Activated naive CD8-positive, alpha-beta T cell treated with anti-CD3 and anti-CD28 coated beads for 36 hours (primary cell): ENCODE data around the gene EPB41L5. TPM values are rescaled to one million over a fixed set of nuclear protein-coding genes. Genes with fewer than 3 reads are reported as not detected.
"Not testable (repeated sequence)": the region's sequence is repeated elsewhere in the genome, so short reads cannot be mapped to it uniquely, and the experiment has no call there.

Experiments used
- DNase-seq: peaks from one replicate; pipeline ENCODE4 v3.0.0; 2021
- H3K27ac Mint-ChIP-seq: one replicate; pipeline ENCODE4 v1.8.0; 2022; ENCODE audit warnings: mild to moderate bottlenecking, moderate library complexity, mixed read lengths
- H3K27me3 Mint-ChIP-seq: one replicate; pipeline ENCODE4 v1.8.0; 2022; ENCODE audit warnings: mild to moderate bottlenecking, mixed read lengths
- H3K36me3 Mint-ChIP-seq: one replicate; pipeline ENCODE4 v1.8.0; 2021; ENCODE audit warnings: mild to moderate bottlenecking, mixed read lengths
- H3K4me1 Mint-ChIP-seq: one replicate; pipeline ENCODE4 v1.8.0; 2021; ENCODE audit warnings: mixed read lengths
- H3K4me3 Mint-ChIP-seq: one replicate; pipeline ENCODE4 v1.8.0; 2022; ENCODE audit warnings: mild to moderate bottlenecking, moderate library complexity, mixed read lengths
- H3K9me3 Mint-ChIP-seq: one replicate; pipeline ENCODE4 v1.8.0; 2022; ENCODE audit warnings: mixed read lengths
- total RNA-seq, 2 experiments: library from RNA; stranded (reverse); gene quantifications; one replicate each; pipeline ENCODE4 v1.2.3, GENCODE V29; 2021

Gene EPB41L5
- total RNA-seq, 2 experiments from 2014 or later, result 3.8 to 4.5 TPM

GRCh38 chr2:120046252-120046651, 33.4 kb downstream of the EPB41L5 start:
- not testable (repeated sequence) for H3K4me1 Mint-ChIP-seq, H3K4me3 Mint-ChIP-seq, H3K27me3 Mint-ChIP-seq, H3K27ac Mint-ChIP-seq, DNase-seq
- Mint-ChIP-seq H3K36me3 (peaks cover 58% of the 10 kb centered on the region), H3K9me3 (peaks cover 32% of the 10 kb centered on the region)

- Mint-ChIP-seq H3K27me3 (no peaks in the 10 kb centered on the region), H3K27ac (no peak overlapping the region), H3K4me3 (no peak overlapping the region), H3K36me3 (peaks cover 50% of the 10 kb centered on the region), H3K4me1 (no peaks in the 10 kb centered on the region), H3K9me3 (peaks cover 39% of the 10 kb centered on the region)
- DNase-seq, result no peak
Measured at GRCh38 chr2:120052597-120052996, 39.7 kb downstream of the EPB41L5 start.

DNA sequence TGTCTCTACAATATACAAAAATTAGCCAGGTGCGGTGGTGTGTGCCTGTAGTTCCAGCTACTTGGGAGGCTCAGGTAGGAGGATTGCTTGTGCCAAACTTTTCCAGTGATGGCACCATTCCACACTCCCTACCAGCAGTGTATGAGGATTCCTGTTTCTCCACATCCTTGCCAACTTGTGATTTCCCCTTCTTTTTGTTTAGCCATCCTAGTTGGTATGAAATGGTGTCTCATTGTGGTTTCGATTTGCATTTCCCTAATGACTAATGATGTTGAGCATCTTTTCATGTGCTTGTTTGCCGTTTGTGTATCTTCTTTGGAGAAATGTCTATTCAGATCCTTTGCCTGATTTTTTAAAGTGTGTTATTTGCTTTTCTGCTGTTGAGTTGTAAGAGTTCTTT, 41.0 kb downstream of the EPB41L5 start:
- H3K4me1 Mint-ChIP-seq, result no peaks in the 10 kb centered on the region
- H3K36me3 Mint-ChIP-seq, result peaks cover 37% of the 10 kb centered on the region
- DNase-seq, result no peak
- H3K27ac Mint-ChIP-seq, result no peak overlapping the region
- no peak overlapping the region for H3K4me3 Mint-ChIP-seq
- peaks cover 27% of the 10 kb centered on the region for H3K9me3 Mint-ChIP-seq
- H3K27me3 Mint-ChIP-seq, result no peaks in the 10 kb centered on the region

DNA sequence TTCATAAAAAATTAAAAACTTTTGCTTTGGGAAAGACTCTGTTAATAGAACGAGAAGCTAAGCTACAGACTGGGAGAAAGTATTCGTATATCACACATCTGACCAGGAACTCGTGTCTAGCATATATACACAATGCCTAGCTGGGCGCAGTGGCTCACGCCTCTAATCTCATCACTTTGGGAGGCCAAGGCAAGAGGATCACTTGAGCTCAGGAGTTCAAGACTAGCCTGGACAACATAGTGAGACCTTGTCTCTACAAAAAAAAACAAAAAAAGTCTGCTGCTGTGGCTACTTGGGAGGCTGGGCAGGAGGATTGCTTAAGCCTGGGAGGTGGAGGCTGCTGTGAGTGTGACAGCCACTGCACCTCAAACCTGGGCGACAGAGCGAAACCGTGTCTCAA, 46.6 kb downstream of the EPB41L5 start:
- Mint-ChIP-seq H3K9me3 (peaks cover 4% of the 10 kb centered on the region), H3K27me3 (no peaks in the 10 kb centered on the region), H3K4me3 (no peak overlapping the region), H3K36me3 (peaks cover 4% of the 10 kb centered on the region), H3K27ac (no peak overlapping the region), H3K4me1 (peaks cover 2% of the 10 kb centered on the region)
- no peak for DNase-seq

DNA sequence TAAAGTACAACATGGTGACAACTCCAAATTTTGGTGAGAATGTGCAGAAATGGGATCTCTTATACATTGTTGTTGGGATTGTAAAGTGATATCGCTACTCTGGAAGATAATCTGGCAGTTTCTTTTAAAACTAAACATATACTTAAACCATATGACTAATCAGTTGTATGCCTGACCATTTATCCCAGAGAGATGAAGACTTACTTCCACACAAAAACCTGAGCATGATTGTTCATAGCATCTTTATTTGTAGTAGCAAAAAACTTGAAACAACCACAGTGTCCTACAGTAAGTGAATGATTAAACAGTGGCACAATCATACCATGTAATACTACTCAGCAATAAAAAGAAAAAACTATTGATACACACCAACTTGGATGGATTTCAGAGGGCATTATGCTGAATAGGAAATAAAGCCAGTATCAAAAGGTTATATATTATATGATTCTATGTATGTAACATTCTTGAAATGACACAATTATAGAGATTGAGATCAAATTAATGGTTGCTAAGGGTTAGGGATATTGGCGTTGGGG, 47.3 kb downstream of the EPB41L5 start:
- Mint-ChIP-seq H3K4me1 (peaks cover 2% of the 10 kb centered on the region), H3K36me3 (peaks cover 4% of the 10 kb centered on the region), H3K9me3 (peaks cover 4% of the 10 kb centered on the region), H3K27me3 (no peaks in the 10 kb centered on the region), H3K27ac (no peak overlapping the region), H3K4me3 (no peak overlapping the region)
- DNase-seq, result no peak

- no peaks in the 10 kb centered on the region for H3K27me3 Mint-ChIP-seq
- H3K36me3 Mint-ChIP-seq, result peaks cover 1% of the 10 kb centered on the region
- H3K9me3 Mint-ChIP-seq, result no peaks in the 10 kb centered on the region
- DNase-seq, result no peak
- no peak overlapping the region for H3K27ac Mint-ChIP-seq
- peaks cover 2% of the 10 kb centered on the region for H3K4me1 Mint-ChIP-seq
- no peak overlapping the region for H3K4me3 Mint-ChIP-seq
Measured at GRCh38 chr2:120064664-120065063, 51.8 kb downstream of the EPB41L5 start.

DNA sequence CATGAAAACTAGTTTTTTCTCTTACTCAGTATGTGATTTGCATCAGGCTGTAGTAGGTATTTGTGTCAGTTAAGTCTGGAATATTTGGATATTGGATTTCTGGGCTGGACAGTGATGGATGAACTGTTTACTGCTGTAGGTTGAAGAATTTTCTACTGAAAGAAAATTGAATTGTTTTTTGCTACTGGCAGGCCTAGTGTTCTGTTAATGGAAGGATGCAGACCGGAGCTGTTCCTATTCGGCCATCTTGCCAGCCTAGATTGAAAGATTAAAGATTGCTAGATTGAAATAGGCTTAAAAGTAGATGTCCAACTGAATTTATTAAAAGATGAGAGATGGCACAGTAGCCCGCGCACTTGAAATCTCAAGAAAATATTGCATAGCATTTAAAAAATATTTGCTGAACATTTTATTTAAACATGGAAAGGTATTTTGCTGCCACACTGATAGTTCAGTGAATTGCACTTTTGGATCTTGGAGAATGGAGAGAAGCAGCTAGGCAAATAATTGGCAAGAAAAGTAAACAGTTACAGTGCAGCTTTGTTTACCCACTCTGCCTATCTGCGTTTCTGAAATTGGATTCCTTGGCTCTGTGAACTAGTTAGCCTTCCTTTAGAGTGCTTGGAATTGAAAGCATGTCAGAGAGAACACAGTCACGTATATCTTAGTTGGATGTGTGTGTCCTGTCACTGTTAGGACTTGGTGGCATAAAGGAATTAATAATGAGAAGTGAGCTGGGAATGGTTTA, 54.1 kb downstream of the EPB41L5 start:
- H3K36me3 Mint-ChIP-seq, result peaks cover 1% of the 10 kb centered on the region
- no peak for DNase-seq
- peaks cover 2% of the 10 kb centered on the region for H3K4me1 Mint-ChIP-seq
- no peak overlapping the region for H3K27ac Mint-ChIP-seq
- no peaks in the 10 kb centered on the region for H3K9me3 Mint-ChIP-seq
- no peaks in the 10 kb centered on the region for H3K27me3 Mint-ChIP-seq
- H3K4me3 Mint-ChIP-seq, result no peak overlapping the region

DNA sequence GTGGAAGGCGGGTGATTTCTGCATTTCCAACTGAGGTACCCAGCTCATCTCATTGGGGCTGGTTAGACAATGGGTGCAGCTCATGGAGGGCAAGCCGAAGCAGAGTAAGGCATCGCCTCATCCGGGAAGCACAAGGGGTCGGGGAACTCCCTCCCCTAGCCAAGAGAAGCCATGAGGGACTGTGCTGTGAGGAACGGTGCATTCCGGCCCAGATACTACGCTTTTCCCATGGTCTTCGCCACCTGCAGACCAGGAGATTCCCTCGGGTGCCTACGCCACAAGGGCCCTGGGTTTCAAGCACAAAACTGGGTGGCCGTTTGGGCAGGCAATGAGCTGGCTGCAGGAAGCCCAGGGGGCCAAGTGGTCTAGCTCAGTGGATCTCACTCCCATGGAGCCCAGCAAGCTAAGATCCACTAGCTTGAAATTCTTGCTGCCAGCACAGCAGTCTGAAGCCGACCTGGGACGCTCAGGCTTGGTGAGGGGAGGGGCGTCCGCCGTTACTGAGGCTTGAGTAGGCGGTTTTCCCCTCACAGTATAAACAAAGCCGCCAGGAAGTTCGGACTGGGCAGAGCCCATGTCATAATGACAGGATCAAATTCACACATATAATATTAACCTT, 55.3 kb downstream of the EPB41L5 start:
- H3K27ac Mint-ChIP-seq, H3K4me3 Mint-ChIP-seq, DNase-seq, H3K27me3 Mint-ChIP-seq, H3K9me3 Mint-ChIP-seq, H3K36me3 Mint-ChIP-seq, H3K4me1 Mint-ChIP-seq: not testable (repeated sequence)

GRCh38 chr2:120075545-120075944, 62.7 kb downstream of the EPB41L5 start:
- DNase-seq, result no peak
- peaks cover 4% of the 10 kb centered on the region for H3K9me3 Mint-ChIP-seq
- no peaks in the 10 kb centered on the region for H3K27me3 Mint-ChIP-seq
- peaks cover 15% of the 10 kb centered on the region for H3K36me3 Mint-ChIP-seq
- no peak overlapping the region for H3K27ac Mint-ChIP-seq
- H3K4me3 Mint-ChIP-seq, result no peak overlapping the region
- no peaks in the 10 kb centered on the region for H3K4me1 Mint-ChIP-seq

DNA sequence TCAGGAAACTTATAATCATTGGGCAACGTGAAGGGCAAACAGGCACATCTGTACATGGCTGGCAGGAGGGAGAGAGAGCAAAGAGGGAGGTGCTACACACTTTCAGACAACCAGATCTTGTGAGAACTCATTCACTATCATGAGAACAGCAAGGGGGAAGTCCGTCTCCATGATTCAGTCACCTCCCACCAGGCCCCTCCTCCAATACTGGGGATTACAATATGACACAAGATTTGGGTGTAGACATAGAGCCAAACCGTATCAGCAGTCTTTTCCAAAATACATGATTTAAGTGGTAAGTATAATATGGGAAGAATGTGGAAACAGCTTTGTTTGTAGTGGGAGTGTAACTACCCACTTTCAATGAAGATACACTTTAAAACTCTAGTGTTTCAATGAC, 65.0 kb downstream of the EPB41L5 start:
- H3K9me3 Mint-ChIP-seq, result peaks cover 4% of the 10 kb centered on the region
- no peaks in the 10 kb centered on the region for H3K4me1 Mint-ChIP-seq
- H3K4me3 Mint-ChIP-seq, result no peak overlapping the region
- DNase-seq, result no peak
- H3K27me3 Mint-ChIP-seq, result no peaks in the 10 kb centered on the region
- no peak overlapping the region for H3K27ac Mint-ChIP-seq
- H3K36me3 Mint-ChIP-seq, result peaks cover 21% of the 10 kb centered on the region

DNA sequence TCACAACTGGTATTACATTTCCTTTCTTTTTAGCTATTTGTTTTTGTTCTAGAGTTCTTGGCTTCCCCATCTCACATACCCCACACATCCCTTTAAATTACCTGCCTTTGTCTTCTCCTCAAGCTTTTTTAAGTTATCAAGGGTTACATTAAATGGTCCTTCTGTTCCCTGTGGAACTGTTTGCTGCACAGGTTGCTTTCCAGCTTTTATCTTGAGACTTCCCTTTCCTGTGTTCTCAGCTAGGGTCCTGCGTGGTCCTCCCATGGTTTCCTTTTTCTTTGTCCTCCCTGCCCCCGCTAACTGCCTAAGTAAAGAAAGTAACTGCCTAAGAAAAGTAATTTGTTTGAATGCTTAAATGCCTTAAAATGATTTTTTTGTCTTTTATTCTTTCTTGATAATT, 66.8 kb downstream of the EPB41L5 start:
- no peak for DNase-seq
- peaks cover 38% of the 10 kb centered on the region for H3K36me3 Mint-ChIP-seq
- peaks cover 4% of the 10 kb centered on the region for H3K9me3 Mint-ChIP-seq
- no peaks in the 10 kb centered on the region for H3K27me3 Mint-ChIP-seq
- no peak overlapping the region for H3K4me3 Mint-ChIP-seq
- H3K27ac Mint-ChIP-seq, result no peak overlapping the region
- H3K4me1 Mint-ChIP-seq, result no peaks in the 10 kb centered on the region

DNA sequence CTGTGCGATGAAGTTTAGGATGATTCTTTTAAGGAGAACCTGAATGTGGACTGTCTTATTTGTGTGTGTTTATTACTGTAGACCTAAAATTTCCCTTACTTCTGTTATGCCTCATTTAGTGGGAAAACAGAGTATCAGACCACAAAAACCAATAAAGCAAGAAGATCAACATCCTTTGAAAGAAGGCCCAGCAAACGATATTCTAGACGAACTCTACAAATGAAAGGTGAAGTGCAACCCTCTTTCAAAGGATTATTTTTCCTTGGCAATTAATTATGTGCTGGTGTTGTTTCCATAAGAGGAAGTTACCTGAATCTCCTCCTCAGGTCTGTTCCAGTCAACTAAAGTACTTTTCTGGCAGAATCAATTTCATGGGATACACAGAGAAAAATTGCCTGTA, 78.6 kb downstream of the EPB41L5 start:
- H3K9me3 Mint-ChIP-seq, result no peaks in the 10 kb centered on the region
- peaks cover 9% of the 10 kb centered on the region for H3K36me3 Mint-ChIP-seq
- DNase-seq, result no peak
- H3K4me3 Mint-ChIP-seq, result no peak overlapping the region
- no peaks in the 10 kb centered on the region for H3K27me3 Mint-ChIP-seq
- no peaks in the 10 kb centered on the region for H3K4me1 Mint-ChIP-seq
- no peak overlapping the region for H3K27ac Mint-ChIP-seq

DNA sequence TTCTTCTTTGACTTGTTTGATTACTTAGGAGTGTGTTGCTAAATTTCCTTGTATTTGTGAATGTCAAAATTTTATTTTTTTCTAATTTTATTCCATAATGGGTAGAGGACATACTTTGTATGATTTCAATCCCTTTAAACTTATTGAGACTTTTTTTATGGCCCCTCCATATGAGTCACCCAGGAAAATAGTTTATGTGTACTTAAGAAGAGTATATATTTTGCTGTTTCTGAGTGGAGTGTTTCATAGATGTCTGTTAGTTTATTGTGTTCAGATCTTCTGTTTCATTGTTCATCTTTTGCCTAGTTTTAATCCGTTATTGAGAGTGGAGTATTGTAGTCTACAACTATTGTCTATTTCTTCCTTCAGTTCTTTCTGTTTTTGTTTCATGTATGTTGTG, 81.9 kb downstream of the EPB41L5 start:
- Mint-ChIP-seq H3K4me3 (no peak overlapping the region), H3K36me3 (peaks cover 8% of the 10 kb centered on the region), H3K4me1 (no peaks in the 10 kb centered on the region), H3K27ac (no peak overlapping the region), H3K9me3 (no peaks in the 10 kb centered on the region), H3K27me3 (no peaks in the 10 kb centered on the region)
- no peak for DNase-seq

- Mint-ChIP-seq H3K4me1 (no peaks in the 10 kb centered on the region), H3K9me3 (no peaks in the 10 kb centered on the region), H3K27me3 (no peaks in the 10 kb centered on the region), H3K27ac (no peak overlapping the region), H3K36me3 (peaks cover 8% of the 10 kb centered on the region), H3K4me3 (no peak overlapping the region)
- no peak for DNase-seq
Measured at GRCh38 chr2:120100627-120101026, 87.8 kb downstream of the EPB41L5 start.

GRCh38 chr2:120103723-120104467, 91.0 kb downstream of the EPB41L5 start:
- Mint-ChIP-seq H3K4me3 (no peak overlapping the region), H3K27ac (no peak overlapping the region)

More at GRCh38 chr2:120103723-120104467, 91.0 kb downstream of the EPB41L5 start:
- Mint-ChIP-seq H3K27me3 (no peaks in the 10 kb centered on the region), H3K9me3 (no peaks in the 10 kb centered on the region), H3K4me1 (peaks cover 3% of the 10 kb centered on the region), H3K36me3 (peaks cover 8% of the 10 kb centered on the region)
- DNase-seq, result no peak
